ENCODE measurements around the gene PRRX2. TPM values are rescaled to one million over a fixed set of nuclear protein-coding genes. Genes with fewer than 3 reads are reported as not detected.
A peak's percentile ranks its signal among the peaks of the same experiment; 100 is the strongest.
"Not testable (repeated sequence)": the region's sequence is repeated elsewhere in the genome, so short reads cannot be mapped to it uniquely, and the experiment has no call there.

Gene PRRX2
- total and polyA plus RNA-seq, 4 donors = 0.03 to 0.08 TPM; not detected in 2

- Histone ChIP-seq H3K9ac (ENCODE audit: low read depth in 1 of 2, low read length in 2 of 2) (no peak overlapping the region), H3K27ac (ENCODE audit: low read depth in 1 of 2, low read length in 2 of 2) (no peak overlapping the region), H3K4me3 (ENCODE audit: low read depth in 1 of 3, low read length in 3 of 3) (no peak overlapping the region), H3K9me3 (ENCODE audit: control insufficient read depth in 4 of 4, low read length in 3 of 4) (no peaks in the 10 kb centered on the region), H3K36me3 (ENCODE audit: control insufficient read depth in 4 of 4, insufficient read depth in 3 of 4, low read depth in 1 of 4, low read length in 3 of 4) (no peaks in the 10 kb centered on the region), H3K27me3 (ENCODE audit: control insufficient read depth in 4 of 4, insufficient read depth in 4 of 4, low read length in 3 of 4) (peaks cover 0 to 4% (median 0%) of the 10 kb centered on the region in 4 donors), H3K4me1 (ENCODE audit: control insufficient read depth in 4 of 4, insufficient read depth in 4 of 4, low read length in 3 of 4) (peaks cover 0 to 3% (median 0%) of the 10 kb centered on the region in 4 donors)
- DNase-seq (ENCODE audit: low spot score) = no peak
- no peak for TF ChIP-seq JUND (IDR thresholded peaks at IDR 0.05)
- TF ChIP-seq GABPA (IDR thresholded peaks at IDR 0.05 in 1 of 2, conservative IDR thresholded peaks at IDR 0.05 in 1 of 2) = no peak
- no peak for TF ChIP-seq ATF3 (IDR thresholded peaks at IDR 0.05)
- TF ChIP-seq HNF4A (conservative IDR thresholded peaks at IDR 0.05) = no peak
- TF ChIP-seq TAF1 (conservative IDR thresholded peaks at IDR 0.05) = no peak
- TF ChIP-seq FOXA1 (IDR thresholded peaks at IDR 0.05) = no peak
- no peak for TF ChIP-seq CTCF (IDR thresholded peaks at IDR 0.05; ENCODE audit: low read depth, low read length, missing input control)
- TF ChIP-seq REST (IDR thresholded peaks at IDR 0.05) = no peak
- TF ChIP-seq NR2F2 (IDR thresholded peaks at IDR 0.05) = no peak
- no peak for TF ChIP-seq HNF4G (IDR thresholded peaks at IDR 0.05)
- no peak for TF ChIP-seq RAD21 (IDR thresholded peaks at IDR 0.05)
- no peak for TF ChIP-seq SP1 (IDR thresholded peaks at IDR 0.05)
- TF ChIP-seq ZBTB33 (IDR thresholded peaks at IDR 0.05) = no peak
- TF ChIP-seq YY1 (IDR thresholded peaks at IDR 0.05) = no peak
- TF ChIP-seq MAX (IDR thresholded peaks at IDR 0.05) = no peak
- no peak for TF ChIP-seq FOXA2 (IDR thresholded peaks at IDR 0.05)
- TF ChIP-seq RXRA (IDR thresholded peaks at IDR 0.05) = no peak
- no peak for TF ChIP-seq EGR1 (IDR thresholded peaks at IDR 0.05; ENCODE audit: low read depth in 2 of 2)
- 70% methylated on average over 13 of the region's 13 CpGs for WGBS
Measured at GRCh38 chr9:129759804-129760502, 94.5 kb downstream of the PRRX2 start.

GRCh38 chr9:129760784-129761183 is 95.3 kb downstream of the PRRX2 start:
- not testable (repeated sequence) for H3K9me3 ChIP-seq (ENCODE audit: control insufficient read depth in 4 of 4, low read length in 3 of 4); H3K4me3 ChIP-seq (ENCODE audit: low read depth in 1 of 3, low read length in 3 of 3); H3K4me1 ChIP-seq (ENCODE audit: control insufficient read depth in 4 of 4, insufficient read depth in 4 of 4, low read length in 3 of 4); H3K36me3 ChIP-seq (ENCODE audit: control insufficient read depth in 4 of 4, insufficient read depth in 3 of 4, low read depth in 1 of 4, low read length in 3 of 4); H3K9ac ChIP-seq (ENCODE audit: low read depth in 1 of 2, low read length in 2 of 2); DNase-seq (ENCODE audit: low spot score); H3K27me3 ChIP-seq (ENCODE audit: control insufficient read depth in 4 of 4, insufficient read depth in 4 of 4, low read length in 3 of 4)
- WGBS = 83% methylated on average over 7 of the region's 7 CpGs
- peak overlapping the region in 1 of 2 donors; percentile 69 for H3K27ac ChIP-seq (ENCODE audit: low read depth in 1 of 2, low read length in 2 of 2)

Measured in liver (tissue), 9 donors.